SK-N-SH treated with all-trans-retinoic acid at 6 μM for 48 hours (cell line): ENCODE measurements around the gene TBC1D22B.

ENCODE experiments used
- PATZ1 ChIP-seq: fragments of 250-450 bp; sonication (Bioruptor Pico); IDR thresholded peaks from 2 replicates; pipeline ENCODE4 v1.8.0; 2020; ENCODE audit warnings: mild to moderate bottlenecking, moderate library complexity, borderline replicate concordance
- POU6F1 ChIP-seq: fragments of 250-450 bp; sonication (Bioruptor Pico); IDR thresholded peaks from 2 replicates; pipeline ENCODE4 v1.8.0; 2021; ENCODE audit warnings: low read depth, mild to moderate bottlenecking, moderate library complexity, borderline replicate concordance
- ZFP30 ChIP-seq: fragments of 450-650 bp; formaldehyde crosslinking; IDR thresholded peaks from 2 replicates; pipeline ENCODE4 v1.5.0; 2022; ENCODE audit warnings: mild to moderate bottlenecking, moderate library complexity

- TF ChIP-seq PATZ1 (CRISPR knock-in tag) (no peak), ZFP30 (CRISPR knock-in tag) (no peak), POU6F1 (CRISPR knock-in tag) (no peak)
Measured at GRCh38 chr6:37368961-37369320, 111.4 kb downstream of the TBC1D22B start.
